HG03432 (cell line): ENCODE results near the gene GNG4.
A peak's percentile ranks its signal among the peaks of the same experiment; 100 is the strongest.
"Not testable (repeated sequence)": the region's sequence is repeated elsewhere in the genome, so short reads cannot be mapped to it uniquely, and the experiment has no call there.

Source experiments
- ATAC-seq: cut with Tn5 transposase; IDR thresholded peaks from one replicate; pipeline ENCODE4 v1.9.1; 2021; ENCODE audit warnings: mild to moderate bottlenecking, moderate library complexity; ENCODE audit not compliant: unreplicated experiment

Gene GNG4

GRCh38 chr1:235586992-235587391, 62.6 kb downstream of the GNG4 start:
- ATAC-seq, result no peak

DNA sequence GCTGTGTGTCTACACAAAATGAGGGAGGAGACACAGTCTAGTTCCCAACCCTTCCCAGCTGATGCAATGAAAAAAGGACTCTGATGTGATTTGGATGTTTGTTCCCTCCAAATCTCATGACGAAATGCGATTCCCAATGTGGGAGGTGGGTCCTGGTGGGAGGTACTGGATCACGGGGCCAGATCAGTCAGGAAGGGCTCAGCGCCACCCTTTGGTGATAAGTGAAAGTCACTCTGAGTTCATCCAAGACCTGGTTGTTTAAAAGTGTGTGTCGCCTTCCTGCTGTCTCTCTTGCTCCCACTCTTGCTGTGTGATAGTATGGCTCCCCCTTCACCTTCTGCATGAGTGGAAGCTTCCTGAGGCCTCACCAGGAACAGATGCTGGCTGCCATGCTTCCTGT, 63.2 kb downstream of the GNG4 start:
- no peak for ATAC-seq

GRCh38 chr1:235584973-235585372, 64.6 kb downstream of the GNG4 start:
- no peak for ATAC-seq

GRCh38 chr1:235583511-235584001, 66.0 kb downstream of the GNG4 start:
- no peak for ATAC-seq

DNA sequence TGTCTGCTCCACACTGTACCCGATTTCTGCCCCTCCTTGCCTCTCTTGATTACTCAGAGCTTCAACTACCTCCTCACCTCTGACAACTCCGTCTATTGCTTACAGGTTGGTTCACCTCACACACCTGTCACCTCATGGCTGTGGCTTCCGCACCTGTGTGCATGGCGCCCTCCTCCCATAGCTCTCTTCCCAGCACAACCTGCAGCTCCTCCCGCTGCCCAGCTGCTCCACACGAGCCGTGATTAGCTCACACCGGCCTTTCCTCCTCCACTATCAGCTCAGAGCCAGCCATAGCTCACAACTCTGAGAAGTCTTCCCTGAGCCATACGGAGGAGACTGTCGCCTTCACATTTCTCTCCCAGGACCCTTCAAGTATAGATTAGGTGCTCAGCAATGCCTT, 67.5 kb downstream of the GNG4 start:
- no peak for ATAC-seq

GRCh38 chr1:235579891-235580290, 69.7 kb downstream of the GNG4 start:
- no peak for ATAC-seq

- no peak for ATAC-seq
Observed at GRCh38 chr1:235575597-235575996, 74.0 kb downstream of the GNG4 start.

GRCh38 chr1:235573880-235574279, 75.7 kb downstream of the GNG4 start:
- no peak for ATAC-seq

DNA sequence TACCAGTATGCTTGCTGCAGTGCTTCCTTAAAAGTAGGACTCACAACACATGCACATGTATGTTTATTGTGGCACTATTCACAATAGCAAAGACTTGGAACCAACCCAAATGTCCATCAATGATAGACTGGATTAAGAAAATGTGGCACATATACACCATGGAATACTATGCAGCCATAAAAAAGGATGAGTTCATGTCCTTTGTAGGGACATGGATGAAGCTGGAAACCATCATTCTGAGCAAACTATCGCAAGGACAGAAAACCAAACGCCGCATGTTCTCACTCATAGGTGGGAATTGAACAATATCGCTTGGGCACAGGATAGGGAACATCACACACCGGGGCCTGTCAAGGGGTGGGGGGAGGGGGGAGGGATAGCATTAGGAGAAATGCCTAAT, 76.6 kb downstream of the GNG4 start:
- ATAC-seq, result not testable (repeated sequence)

DNA sequence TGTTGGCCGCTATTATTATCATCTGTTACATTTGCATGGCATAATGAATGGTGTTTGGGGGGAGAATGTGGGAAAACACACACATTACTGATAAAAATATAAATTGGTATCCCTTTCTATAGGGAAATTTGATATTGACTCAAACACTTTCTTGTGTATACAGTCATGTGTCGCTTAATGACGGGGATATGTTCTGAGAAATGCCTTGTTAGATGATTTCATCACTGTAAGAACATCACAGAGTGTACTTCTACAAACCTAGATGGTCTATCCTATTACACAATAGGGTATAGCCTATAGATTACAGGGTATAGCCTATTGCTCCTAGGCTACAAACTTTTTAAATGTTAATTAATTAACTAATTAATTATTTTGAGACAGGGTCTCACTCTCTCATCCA, 78.1 kb downstream of the GNG4 start:
- ATAC-seq, result no peak

- ATAC-seq, result peak; percentile 54
Observed at GRCh38 chr1:235567812-235568503, 81.6 kb downstream of the GNG4 start.

- ATAC-seq, result no peak
Observed at GRCh38 chr1:235566084-235566483, 83.5 kb downstream of the GNG4 start.

DNA sequence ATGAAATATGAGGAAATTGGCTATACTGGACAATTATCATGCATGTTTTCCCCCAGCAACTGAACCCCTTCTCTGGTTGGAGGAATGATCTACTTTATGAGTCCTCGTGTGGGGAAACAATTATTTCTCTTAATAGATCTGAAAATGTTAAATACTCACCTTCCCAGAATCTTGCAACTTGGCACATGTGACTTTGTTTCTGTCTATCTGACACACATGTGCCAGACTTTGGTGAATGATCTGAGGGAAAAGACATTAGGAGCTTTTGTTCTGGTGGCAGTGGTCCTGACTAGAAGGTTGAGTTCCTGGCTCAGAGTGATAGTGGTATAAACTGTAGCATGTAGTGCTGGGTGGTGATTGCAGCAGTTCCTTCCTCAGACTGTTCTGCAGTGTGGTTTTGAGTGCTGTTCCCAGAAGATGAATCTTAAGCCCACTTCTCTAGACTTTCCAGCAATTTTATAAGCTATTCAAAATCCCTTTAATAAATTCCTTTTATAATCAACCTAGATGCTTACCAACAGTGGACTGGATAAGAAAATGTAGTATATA, 86.0 kb downstream of the GNG4 start:
- ATAC-seq, result no peak

DNA sequence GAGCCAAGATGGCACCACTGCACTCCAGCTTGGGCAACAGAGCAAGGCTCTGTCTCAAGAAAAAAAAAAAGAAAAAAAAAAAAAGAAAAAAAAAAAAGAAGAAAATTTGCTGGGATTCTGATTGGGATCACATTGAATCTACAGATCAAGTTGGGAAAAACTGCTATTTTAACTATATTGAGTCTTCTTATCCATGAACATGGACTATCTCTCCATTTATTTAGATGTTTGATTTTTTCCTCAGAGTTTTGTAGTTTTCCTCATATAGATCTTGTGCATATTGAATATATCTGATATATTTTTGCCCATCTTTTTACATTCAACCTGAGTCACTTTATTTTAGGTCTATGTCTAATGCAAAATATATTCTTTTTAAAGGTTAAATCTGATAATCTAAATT, 87.0 kb downstream of the GNG4 start:
- ATAC-seq, result no peak

DNA sequence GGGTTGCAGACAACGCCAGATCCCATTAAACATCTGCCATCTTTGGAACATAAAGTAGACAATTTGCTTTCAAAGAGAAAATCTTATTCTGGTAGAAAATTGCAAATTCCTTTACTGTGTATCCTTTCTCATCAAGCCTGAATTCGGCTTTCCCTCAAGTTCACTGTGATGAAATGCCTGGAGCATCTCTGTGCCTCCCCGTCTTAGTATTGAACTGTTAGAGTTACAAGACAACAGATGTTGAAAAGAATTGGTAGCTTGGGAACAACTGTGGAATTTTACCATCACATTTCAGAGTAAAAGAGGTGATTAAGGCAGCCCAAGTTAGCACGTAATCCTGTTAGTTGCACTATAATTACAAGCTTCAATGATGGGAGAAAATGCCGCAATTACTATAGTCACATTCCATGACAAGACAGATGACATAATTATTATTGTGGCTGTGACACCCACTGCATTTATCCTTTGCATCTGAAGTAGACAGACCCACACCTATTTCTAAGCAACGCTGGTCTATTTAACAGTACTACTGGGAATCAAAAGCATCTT, 90.9 kb downstream of the GNG4 start:
- no peak for ATAC-seq

- ATAC-seq, result no peak
Observed at GRCh38 chr1:235557495-235557894, 92.1 kb downstream of the GNG4 start.

DNA sequence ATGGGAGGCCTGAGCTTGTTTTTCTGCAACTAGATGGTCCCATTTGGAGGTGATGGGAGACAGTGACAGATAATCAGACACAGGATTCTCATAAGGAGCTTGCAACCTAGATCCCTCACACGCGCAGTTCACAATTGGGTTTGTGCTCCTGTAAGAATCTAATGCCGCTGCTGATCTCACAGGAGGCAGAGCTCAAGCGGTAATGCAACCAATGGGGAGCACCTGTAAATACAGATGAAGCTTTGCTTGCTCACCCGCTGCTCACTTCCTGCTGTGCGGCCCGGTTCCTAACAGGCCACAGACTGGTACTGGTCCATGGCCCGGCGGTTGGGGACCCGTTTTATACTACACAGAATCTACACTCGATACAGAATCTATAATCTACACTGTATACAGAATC, 92.8 kb downstream of the GNG4 start:
- ATAC-seq, result no peak

DNA sequence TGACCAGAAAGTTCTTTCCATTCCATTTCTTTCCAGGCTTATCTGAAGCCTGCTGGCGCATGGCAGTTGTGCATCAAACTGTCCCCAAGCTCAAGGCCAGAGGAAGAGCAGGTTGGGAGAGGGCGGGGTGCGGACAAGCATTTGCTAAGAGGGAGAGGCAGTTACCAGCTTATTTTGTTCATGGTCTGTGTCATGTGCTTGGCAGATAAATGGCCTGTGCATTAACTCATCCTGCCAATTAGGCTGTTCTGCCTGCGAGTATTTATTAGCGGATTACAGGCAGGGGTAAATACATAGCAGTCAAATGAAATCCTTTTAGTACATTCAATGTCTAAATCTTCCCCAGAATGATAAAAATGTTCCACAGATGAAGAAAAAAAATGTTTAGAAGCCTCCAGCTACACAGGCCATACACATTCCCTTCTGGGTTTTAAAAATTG, 96.5 kb downstream of the GNG4 start:
- ATAC-seq, result no peak

DNA sequence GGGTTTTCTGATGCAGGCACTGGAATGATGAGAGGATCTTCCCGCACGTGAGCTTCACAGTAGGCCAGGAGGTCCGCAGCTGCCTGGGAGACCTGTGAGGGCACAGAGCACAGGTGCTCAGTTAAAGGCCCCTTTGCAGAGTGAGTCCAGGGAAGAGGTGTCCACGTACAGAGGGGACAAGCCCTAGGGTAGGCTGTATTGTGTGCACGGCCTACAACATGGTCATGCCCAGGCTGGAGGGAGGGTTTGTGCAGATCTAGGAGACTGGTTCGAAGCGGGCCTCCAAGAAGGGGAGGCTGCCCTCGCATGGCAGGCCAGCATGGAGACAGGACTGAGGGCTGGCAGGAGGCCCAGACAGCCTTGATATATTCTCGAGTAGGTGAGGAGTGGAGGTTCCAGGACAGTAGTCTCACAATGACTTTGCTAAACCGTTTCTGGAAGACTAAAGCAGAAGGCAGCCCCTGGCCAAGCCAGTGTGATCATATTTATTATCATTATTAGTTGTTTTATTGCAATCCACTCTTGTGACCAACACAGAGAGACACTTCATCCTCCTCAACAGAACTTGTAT, 97.4 kb downstream of the GNG4 start:
- no peak for ATAC-seq

GRCh38 chr1:235549351-235550139, 100.0 kb downstream of the GNG4 start:
- ATAC-seq, result no peak
